Fibroblast of lung (primary cell): ENCODE results near the gene TBC1D5. TPM values are rescaled to one million over a fixed set of nuclear protein-coding genes. Genes with fewer than 3 reads are reported as not detected.

Experiments
- DNase-seq, 2 donors: peaks; one replicate each; pipeline versions ENCODE4 v3.0.0 to v3.0.0-alpha.2; 2010; ENCODE audit warnings: low read depth in 2 of 2
- H2AFZ ChIP-seq: 2 replicates; pipeline ENCODE4 v1.5.1; 2012; ENCODE audit warnings: low read length, control low read depth, inconsistent platforms
- H3K27ac ChIP-seq: 2 replicates; pipeline ENCODE4 v1.5.1; 2011; ENCODE audit warnings: low read length, control low read depth; ENCODE audit not compliant: insufficient read depth
- H3K27me3 ChIP-seq: 2 replicates; pipeline ENCODE4 v1.5.1; 2011; ENCODE audit warnings: mild to moderate bottlenecking, low read length; ENCODE audit not compliant: control insufficient read depth, insufficient read depth
- H3K36me3 ChIP-seq: 2 replicates; pipeline ENCODE4 v1.5.1; 2011; ENCODE audit warnings: low read length; ENCODE audit not compliant: control insufficient read depth, insufficient read depth
- H3K4me1 ChIP-seq: 2 replicates; pipeline ENCODE4 v1.5.1; 2011; ENCODE audit warnings: low read length; ENCODE audit not compliant: control insufficient read depth, insufficient read depth; ENCODE audit errors: extremely low read depth
- H3K4me2 ChIP-seq: 2 replicates; pipeline ENCODE4 v1.5.1; 2011; ENCODE audit warnings: low read length, control low read depth; ENCODE audit not compliant: insufficient read depth; ENCODE audit errors: extremely low read depth
- H3K4me3 ChIP-seq, 4 experiments: fragments of 200-600 bp in 1 of 4; sonication (generic) in 1 of 4; replicated peaks in 1 of 4; 2 replicates each; pipeline ENCODE4 v1.5.1; 2011 to 2016; ENCODE audit warnings: low read length in 4 of 4, low read depth in 3 of 4, mild to moderate bottlenecking in 3 of 4, control low read depth in 2 of 4, inconsistent platforms in 1 of 4, mixed read lengths in 1 of 4; ENCODE audit not compliant: insufficient read depth in 1 of 4; ENCODE audit errors: control extremely low read depth in 1 of 4
- H3K79me2 ChIP-seq: 2 replicates; pipeline ENCODE4 v1.5.1; 2012; ENCODE audit warnings: mild to moderate bottlenecking, low read length, inconsistent platforms; ENCODE audit not compliant: control insufficient read depth, insufficient read depth
- H3K9ac ChIP-seq: 2 replicates; pipeline ENCODE4 v1.5.1; 2011; ENCODE audit warnings: mild to moderate bottlenecking, low read length, control low read depth; ENCODE audit not compliant: insufficient read depth
- H3K9me3 ChIP-seq: 2 replicates; pipeline ENCODE4 v1.5.1; 2012; ENCODE audit warnings: low read depth, low read length; ENCODE audit not compliant: control insufficient read depth, insufficient read depth
- H4K20me1 ChIP-seq: 2 replicates; pipeline ENCODE4 v1.5.1; 2011; ENCODE audit warnings: low read length; ENCODE audit not compliant: control insufficient read depth, insufficient read depth; ENCODE audit errors: extremely low read depth
- EZH2 ChIP-seq: IDR thresholded peaks from 2 replicates; pipeline ENCODE4 v1.5.1; 2012; ENCODE audit warnings: low read length, control low read depth, mild to moderate bottlenecking; ENCODE audit errors: missing control alignments
- polyA plus RNA-seq, 2 donors: library from polyadenylated mRNA; depleted of rRNA in 1 of 2; stranded (reverse) in 1 of 2; unstranded in 1 of 2; fragments of >200 nt; gene quantifications; 2 replicates each; pipeline ENCODE4 v1.2.1, GENCODE V29; 2011 to 2012; ENCODE audit warnings: missing spikeins in 1 of 2
- total RNA-seq: library from RNA; depleted of rRNA; stranded (reverse); fragments of >200 nt; gene quantifications from 2 replicates; pipeline ENCODE4 v1.2.1, GENCODE V29; 2014
- TF ChIP-seq, protein P1 (sequence below), 2 donors: IDR thresholded peaks in 1 of 2; conservative IDR thresholded peaks in 1 of 2; 1 replicate in 1 of 2; 2 replicates in 1 of 2; pipeline ENCODE4 v1.5.1; 2011 to 2012; ENCODE audit warnings: low read length in 2 of 2, control low read depth in 1 of 2, inconsistent platforms in 1 of 2, low read depth in 1 of 2, mild to moderate bottlenecking in 1 of 2

The TBC1D5 gene
- total and polyA plus RNA-seq, 2 donors (not counting 1 experiment from before 2014, with no cell fraction given), result 43.6 to 129 TPM

DNA sequence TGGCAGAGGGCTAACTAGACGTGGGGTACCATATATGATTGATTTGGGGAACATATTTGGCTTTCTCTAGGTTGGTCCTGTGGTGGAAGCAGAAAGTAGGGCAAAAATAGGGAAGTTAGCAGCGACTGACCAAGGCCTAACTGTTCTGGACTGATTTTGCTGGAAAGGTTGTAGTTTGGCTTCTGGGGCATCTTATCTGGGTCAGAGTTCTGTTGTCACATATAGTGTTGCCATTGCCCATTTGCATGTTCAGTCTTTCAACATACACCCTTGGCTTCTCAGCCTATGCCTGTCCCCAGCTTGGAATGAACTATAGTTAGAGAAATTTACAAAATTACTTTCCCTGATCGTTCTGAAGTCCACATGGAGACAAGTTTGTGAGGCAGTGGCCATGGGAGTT is 426.5 kb downstream of the TBC1D5 start:
- no peak overlapping the region for H3K27ac ChIP-seq
- no peaks in the 10 kb centered on the region for H3K36me3 ChIP-seq
- H4K20me1 ChIP-seq, result no peaks in the 10 kb centered on the region
- no peak overlapping the region for H3K4me3 ChIP-seq
- no peak for TF ChIP-seq EZH2
- TF ChIP-seq, protein P1, sequence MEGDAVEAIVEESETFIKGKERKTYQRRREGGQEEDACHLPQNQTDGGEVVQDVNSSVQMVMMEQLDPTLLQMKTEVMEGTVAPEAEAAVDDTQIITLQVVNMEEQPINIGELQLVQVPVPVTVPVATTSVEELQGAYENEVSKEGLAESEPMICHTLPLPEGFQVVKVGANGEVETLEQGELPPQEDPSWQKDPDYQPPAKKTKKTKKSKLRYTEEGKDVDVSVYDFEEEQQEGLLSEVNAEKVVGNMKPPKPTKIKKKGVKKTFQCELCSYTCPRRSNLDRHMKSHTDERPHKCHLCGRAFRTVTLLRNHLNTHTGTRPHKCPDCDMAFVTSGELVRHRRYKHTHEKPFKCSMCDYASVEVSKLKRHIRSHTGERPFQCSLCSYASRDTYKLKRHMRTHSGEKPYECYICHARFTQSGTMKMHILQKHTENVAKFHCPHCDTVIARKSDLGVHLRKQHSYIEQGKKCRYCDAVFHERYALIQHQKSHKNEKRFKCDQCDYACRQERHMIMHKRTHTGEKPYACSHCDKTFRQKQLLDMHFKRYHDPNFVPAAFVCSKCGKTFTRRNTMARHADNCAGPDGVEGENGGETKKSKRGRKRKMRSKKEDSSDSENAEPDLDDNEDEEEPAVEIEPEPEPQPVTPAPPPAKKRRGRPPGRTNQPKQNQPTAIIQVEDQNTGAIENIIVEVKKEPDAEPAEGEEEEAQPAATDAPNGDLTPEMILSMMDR (conservative IDR thresholded peaks at IDR 0.05 in 1 of 2, IDR thresholded peaks at IDR 0.05 in 1 of 2; ENCODE audit: low read depth in 1 of 2, low read length in 2 of 2), result no peak
- no peaks in the 10 kb centered on the region for H3K79me2 ChIP-seq
- H3K4me1 ChIP-seq, result no peaks in the 10 kb centered on the region
- no peaks in the 10 kb centered on the region for H3K27me3 ChIP-seq
- H3K9me3 ChIP-seq, result no peaks in the 10 kb centered on the region
- H2AFZ ChIP-seq, result no peak overlapping the region
- H3K4me2 ChIP-seq, result no peak overlapping the region
- DNase-seq, result no peak
- H3K9ac ChIP-seq, result no peak overlapping the region

DNA sequence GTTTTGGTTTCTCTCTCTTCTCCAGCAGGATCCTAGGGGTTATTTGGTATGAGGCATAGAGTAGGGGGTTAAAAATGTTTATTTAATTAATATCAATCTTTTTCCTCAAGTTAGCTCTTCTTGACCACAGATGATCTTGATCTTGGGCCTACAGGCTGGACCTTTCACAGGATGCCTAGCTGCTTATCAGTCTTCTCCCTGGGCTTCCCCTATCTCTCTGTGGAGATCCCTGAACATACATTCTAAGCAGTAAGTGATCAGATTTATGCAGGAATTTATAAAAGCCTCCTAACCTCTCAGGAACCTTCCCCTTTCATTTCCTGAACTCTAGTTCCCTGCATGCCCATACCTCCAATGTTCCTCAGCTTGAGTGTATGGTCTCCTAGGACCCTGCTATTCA is 428.3 kb downstream of the TBC1D5 start:
- H3K4me2 ChIP-seq, result no peak overlapping the region
- H3K27ac ChIP-seq, result no peak overlapping the region
- no peak for TF ChIP-seq EZH2
- TF ChIP-seq, protein P1 (conservative IDR thresholded peaks at IDR 0.05 in 1 of 2, IDR thresholded peaks at IDR 0.05 in 1 of 2; ENCODE audit: low read depth in 1 of 2, low read length in 2 of 2), result no peak
- no peak overlapping the region for H3K9ac ChIP-seq
- H3K27me3 ChIP-seq, result no peaks in the 10 kb centered on the region
- DNase-seq, result no peak
- no peaks in the 10 kb centered on the region for H3K36me3 ChIP-seq
- H2AFZ ChIP-seq, result no peak overlapping the region
- H3K79me2 ChIP-seq, result no peaks in the 10 kb centered on the region
- no peaks in the 10 kb centered on the region for H3K4me1 ChIP-seq
- H3K4me3 ChIP-seq, result no peak overlapping the region
- no peaks in the 10 kb centered on the region for H3K9me3 ChIP-seq
- H4K20me1 ChIP-seq, result no peaks in the 10 kb centered on the region

DNA sequence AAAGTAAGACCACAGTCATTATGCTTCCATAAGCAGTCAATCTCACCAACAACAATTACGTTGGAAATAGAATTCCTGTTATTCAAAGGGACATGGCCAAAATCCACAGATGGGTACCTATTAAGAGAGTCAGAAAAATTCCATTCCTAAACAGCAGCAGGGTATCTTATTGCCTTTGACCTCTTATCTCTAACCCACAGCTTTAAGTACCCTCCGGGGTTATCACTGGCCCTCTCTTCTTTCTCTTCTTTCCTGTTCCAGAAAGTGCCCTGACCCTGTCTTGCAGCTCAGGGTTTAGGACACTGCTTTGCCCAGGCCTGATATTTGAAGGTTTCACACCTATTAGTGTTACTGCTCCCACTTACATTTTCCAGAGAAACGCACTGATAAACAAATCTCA is 428.7 kb downstream of the TBC1D5 start:
- H3K4me3 ChIP-seq, result no peak overlapping the region
- no peaks in the 10 kb centered on the region for H3K79me2 ChIP-seq
- TF ChIP-seq, protein P1 (conservative IDR thresholded peaks at IDR 0.05 in 1 of 2, IDR thresholded peaks at IDR 0.05 in 1 of 2; ENCODE audit: low read depth in 1 of 2, low read length in 2 of 2), result no peak
- TF ChIP-seq EZH2, result no peak

More for the DNA sequence above, 428.7 kb downstream of the TBC1D5 start:
- H4K20me1 ChIP-seq, result no peaks in the 10 kb centered on the region
- no peaks in the 10 kb centered on the region for H3K36me3 ChIP-seq
- H3K27ac ChIP-seq, result no peak overlapping the region
- no peak for DNase-seq
- H3K9ac ChIP-seq, result no peak overlapping the region
- no peak overlapping the region for H3K4me2 ChIP-seq
- no peaks in the 10 kb centered on the region for H3K27me3 ChIP-seq
- H2AFZ ChIP-seq, result no peak overlapping the region
- H3K4me1 ChIP-seq, result no peaks in the 10 kb centered on the region
- no peaks in the 10 kb centered on the region for H3K9me3 ChIP-seq
